NT2/D1 (cell line): Measurements from ENCODE around the gene TPCN2.

Source experiments
- YY1 ChIP-seq: IDR thresholded peaks from 2 replicates; pipeline ENCODE4 v1.6.1; 2011; ENCODE audit not compliant: insufficient read length, insufficient read depth
- ZNF274 ChIP-seq: IDR thresholded peaks from 2 replicates; pipeline ENCODE4 v1.6.1; 2011; ENCODE audit warnings: mild to moderate bottlenecking, low read depth, low read length

- TF ChIP-seq ZNF274 (no peak), YY1 (no peak)
These were observed 106.2 kb downstream of the TPCN2 start for GRCh38 chr11:69154938-69155301.
